MM.1S (cell line): ENCODE results near the gene GDPD5.

Source experiments
- CTCF ChIP-seq: fragments of 300-600 bp; sonication (generic); IDR thresholded peaks from 2 replicates; pipeline ENCODE4 v1.5.1; 2016; ENCODE audit warnings: antibody characterized with exemption, low read length, mixed read lengths
- EZH2 ChIP-seq: fragments of 300-600 bp; sonication (generic); optimal IDR thresholded peaks from 2 replicates; pipeline ENCODE3; 2017; ENCODE audit warnings: low read depth, mild to moderate bottlenecking, antibody characterized with exemption, low read length, mixed read lengths
- EZH2phosphoT487 ChIP-seq: fragments of 300-600 bp; sonication (generic); IDR thresholded peaks from 2 replicates; pipeline ENCODE4 v1.6.1; 2018; ENCODE audit warnings: antibody characterized with exemption, low read length

DNA sequence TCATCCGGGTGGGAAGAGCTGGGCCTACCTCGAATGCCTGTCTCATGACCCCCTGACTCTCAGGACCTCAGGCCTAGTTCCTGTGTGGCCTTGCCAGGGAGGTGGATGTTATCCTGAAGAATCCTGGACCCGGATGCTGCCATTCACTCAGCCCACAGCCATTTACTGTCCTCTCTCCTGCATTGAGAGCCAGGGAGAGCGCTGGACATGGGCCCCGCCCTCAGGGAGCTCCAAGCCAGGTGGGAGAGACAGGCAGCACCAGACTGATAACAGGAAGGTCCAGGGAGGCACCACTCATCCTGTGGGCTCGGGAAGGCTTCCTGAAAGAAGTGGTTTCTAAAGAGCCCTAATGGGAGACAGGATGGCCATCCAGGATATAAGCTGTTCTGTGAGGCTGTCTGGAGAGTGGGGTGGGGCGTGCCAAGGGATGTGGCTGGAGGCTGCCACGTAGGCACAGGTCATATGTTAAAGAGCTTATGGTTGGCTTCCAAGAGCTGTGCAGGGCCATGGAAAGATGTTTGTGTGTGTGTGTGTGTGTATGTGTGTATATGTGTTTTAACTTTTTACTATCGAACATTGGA, 44.9 kb upstream of the GDPD5 start:
- TF ChIP-seq EZH2 (no peak), CTCF (no peak), EZH2phosphoT487 (no peak)
